GM18519 (cell line): ENCODE results near the gene ARHGEF7.

Source experiments
- ATAC-seq: cut with Tn5 transposase; IDR thresholded peaks from one replicate; pipeline ENCODE4 v1.9.1; 2021; ENCODE audit warnings: mild to moderate bottlenecking, moderate library complexity; ENCODE audit not compliant: unreplicated experiment, low FRiP score

The ARHGEF7 gene

DNA sequence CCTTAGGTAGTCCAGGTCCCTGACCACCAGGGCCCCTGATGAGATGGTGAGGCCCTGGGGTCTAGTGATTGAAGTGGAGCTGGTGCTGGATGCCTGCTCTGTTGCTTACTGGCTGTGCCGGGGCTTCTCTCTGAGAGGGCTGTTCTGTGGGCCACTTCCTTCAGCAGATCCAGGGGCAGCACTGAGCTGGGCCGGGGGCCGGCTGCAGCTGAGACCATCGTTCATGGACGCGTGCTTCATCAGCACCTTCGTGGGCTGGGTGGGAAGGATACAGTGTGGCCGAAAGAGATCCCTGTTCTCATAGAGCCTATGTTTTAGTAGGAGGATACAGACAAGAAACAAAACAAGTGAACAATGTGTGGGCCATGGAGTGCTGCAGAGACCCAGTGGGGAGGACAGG, 172.1 kb downstream of the ARHGEF7 start:
- ATAC-seq: no peak

DNA sequence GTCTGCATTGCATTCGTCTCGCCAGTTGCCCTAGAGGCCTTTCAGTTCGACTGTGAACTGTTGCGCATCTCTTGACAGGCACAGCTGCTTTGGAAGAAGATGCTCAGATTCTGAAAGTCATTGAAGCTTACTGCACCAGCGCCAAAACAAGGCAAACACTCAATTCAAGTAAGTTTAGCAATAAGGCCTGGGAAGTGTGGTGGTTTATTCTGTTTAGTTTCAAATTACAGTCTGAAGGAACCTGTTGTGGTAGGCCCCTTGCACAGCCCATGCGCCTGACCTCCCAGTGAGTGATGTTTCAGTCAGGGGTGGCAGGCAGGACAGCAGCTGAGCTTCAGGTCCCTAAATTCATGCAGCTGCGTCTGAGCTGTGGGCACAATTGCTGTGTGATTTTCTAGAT, 173.2 kb downstream of the ARHGEF7 start:
- ATAC-seq: no peak

DNA sequence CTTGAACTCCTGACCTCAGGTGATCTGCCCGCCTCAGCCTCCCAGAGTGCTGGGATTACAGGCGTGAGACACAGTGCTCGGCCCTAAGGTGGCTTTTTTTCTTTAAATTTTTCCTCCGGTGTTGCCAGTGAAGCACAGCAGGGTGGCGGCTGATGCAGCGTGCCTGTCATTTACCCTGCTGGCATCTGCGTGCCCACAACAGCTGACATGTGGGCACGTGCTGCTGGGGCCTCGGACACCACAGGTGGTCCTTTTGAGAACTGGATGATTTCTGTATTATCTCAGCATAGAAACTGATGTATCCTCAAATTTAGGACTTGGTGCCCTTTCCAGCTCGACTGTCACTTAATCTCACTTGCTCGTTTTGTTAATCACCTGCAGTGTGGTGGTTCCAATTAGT, 174.1 kb downstream of the ARHGEF7 start:
- no peak for ATAC-seq

DNA sequence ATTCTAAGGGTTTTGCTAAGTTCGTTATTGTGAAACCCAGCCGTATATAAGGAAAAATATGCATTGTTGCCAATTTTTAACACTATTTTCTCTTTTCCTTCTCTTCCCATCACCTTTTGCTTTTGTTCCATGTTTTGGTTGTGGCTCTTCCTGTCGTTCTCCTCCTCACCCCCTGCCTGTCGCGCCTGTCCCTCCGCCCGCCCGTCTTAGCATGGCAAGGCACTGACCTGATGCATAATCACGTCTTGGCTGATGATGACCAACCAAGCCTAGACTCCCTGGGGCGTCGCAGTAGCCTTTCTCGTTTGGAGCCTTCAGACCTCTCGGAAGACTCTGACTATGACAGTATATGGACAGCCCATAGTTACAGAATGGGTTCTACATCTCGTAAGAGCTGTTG, 176.8 kb downstream of the ARHGEF7 start:
- no peak for ATAC-seq

DNA sequence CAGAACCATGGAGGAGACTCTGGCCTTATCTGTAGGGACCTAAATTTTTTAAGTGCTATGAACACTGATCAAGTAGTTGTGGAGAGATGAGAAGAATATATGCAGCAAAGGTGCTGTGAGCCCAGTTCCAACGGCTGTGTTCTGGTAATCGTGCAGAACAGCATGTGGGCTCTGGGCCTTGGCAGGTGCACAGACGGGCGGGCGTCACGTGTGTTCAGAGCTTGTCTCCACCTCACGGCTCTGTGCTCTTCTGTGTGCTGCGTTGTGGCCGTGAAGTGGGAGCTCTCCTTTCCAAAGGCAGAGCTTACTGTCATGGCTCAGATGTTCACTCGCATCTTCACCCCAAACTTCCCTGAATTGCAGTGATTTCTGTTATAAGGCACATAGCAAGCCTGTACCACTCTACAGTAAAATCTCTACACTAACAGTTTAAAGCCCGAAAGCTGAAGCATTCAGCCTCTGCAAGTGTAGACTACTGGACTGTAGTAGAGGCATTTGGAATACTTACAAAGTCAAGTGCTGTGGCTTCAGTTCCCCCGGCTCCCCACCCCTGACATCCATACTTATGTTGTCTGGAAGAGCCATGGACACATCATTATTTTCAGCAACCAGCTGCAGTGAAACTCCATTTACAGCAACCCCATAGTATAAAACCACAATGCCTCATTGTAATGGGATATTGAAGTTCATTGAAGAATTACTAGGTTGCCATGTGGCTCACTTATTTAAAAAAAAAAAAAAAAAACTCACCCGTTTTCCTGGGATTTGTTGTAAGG, 177.8 kb downstream of the ARHGEF7 start:
- ATAC-seq: no peak

DNA sequence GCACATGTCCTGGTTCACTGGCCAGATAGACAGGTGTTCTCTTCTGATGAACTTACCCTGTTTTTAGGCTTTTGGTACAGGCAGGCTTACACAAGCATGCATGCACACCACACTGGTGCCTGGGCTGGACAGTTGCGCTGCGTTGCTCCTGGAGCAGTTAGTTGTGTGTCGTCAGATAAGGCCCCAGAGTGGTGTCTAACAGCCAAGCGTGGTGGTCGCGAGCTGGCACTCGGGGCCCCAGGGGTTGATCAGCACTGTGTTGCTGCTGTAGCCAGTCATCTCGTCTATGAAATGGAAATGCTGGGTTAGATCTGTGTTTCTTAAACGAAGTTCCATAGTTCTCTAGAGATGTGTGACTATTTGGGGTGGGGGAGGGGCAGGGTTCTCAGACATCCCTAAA, 180.8 kb downstream of the ARHGEF7 start:
- ATAC-seq: no peak

DNA sequence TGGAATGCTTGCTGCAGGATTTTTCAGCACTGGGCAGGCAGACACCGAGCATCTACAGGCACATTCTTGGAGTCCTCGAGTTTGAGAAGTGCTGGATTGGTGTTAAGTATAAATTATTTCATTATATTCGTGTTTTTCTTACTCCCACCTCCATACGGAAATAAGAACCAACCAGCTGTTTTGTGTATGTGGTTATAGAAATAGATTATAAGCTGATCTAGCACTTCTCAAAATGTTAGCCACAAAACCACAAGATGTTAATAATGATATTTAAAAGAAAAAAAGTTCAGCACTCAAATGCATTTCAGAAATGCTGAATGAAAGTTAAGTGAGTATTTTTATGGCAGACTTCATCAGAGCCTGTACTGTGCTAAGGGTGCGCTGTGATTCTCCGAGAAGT, 181.3 kb downstream of the ARHGEF7 start:
- ATAC-seq: no peak

DNA sequence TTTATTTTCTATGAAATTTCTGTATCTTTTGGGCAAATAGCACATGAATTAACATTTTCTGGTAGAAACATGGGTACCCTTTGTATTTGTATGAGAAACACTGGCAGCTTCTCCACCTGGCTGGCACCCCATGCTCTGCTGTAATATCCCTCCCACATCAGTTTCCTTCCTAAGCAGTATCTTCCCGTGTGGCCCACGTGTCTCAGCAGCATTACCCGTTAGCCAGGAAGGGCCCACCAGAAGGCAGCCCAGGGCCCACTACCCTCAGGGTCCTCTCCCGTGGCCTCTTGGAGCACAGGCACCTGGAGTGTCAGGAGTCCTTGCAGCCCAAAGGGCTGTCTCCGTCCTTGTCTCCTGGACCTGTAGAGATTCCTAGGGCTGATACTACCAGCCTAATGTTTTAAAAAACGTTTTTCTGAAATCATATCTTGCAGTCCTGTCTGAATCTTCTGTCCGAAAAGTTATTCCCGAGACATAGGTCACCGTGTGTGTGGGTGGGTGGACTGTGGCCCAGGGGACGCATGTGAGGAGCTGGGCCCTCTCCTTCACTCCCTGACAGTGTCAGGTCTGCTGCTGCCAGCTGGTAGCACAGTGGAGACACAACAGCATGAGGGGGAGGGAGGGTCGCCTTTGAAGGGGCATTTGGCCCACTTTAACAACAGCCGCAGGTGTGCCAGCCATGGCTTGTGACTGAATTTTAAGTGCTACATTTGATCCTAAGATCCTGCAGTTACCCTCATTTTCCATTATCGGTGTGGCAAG, 183.3 kb downstream of the ARHGEF7 start:
- ATAC-seq: no peak

DNA sequence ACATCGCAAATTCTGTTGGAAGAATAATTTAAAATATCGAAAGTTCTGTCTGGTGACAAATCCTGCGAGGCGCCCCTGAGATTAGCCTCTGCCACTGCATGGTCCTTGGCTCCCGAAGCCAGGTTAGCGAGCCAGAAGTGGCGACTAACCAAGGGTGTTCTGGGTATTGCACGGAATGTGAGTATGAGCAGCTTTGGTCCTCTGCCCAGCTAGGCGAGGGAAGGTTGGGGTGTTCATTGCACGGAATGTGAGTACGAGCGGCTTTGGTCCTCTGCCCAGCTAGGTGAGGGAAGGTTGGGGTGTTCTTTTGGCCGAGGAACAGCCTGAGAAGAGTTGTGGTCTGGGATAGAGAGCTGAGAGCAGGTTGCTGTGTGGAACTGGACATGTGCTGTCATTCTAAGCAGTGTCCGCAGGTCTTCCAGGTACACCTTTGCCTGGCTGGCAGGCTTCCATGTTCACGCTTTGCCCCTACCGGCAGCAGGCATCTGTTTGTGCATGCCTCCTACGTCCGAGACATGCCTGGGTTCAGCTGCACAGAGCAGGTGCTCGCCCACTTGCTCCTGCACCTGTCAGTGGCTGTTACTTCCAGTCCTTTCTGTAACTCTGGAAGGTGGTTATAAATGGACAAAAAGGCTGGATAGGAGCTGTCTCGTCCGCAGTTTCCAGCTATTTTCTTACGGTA, 187.1 kb downstream of the ARHGEF7 start:
- ATAC-seq: no peak

DNA sequence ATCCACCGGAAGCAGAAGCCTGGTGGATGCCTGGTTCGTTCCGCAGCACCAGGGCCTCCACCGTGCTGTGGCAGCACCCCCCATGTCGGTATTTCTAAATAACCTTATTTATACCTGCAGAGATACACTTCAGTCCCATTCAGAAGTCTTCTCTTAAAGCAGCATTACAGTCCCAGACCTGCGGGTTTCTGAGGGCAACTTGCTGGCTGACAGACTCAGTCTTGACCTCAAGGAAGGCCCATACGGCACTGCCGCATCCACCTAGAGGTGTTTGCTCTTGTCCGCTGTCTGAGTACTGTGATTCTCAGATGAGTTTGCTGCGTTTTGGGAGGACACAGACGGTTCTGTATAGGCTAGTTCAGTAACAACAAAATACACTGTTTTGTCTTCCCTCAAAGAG, 188.4 kb downstream of the ARHGEF7 start:
- peak; percentile 6 for ATAC-seq

DNA sequence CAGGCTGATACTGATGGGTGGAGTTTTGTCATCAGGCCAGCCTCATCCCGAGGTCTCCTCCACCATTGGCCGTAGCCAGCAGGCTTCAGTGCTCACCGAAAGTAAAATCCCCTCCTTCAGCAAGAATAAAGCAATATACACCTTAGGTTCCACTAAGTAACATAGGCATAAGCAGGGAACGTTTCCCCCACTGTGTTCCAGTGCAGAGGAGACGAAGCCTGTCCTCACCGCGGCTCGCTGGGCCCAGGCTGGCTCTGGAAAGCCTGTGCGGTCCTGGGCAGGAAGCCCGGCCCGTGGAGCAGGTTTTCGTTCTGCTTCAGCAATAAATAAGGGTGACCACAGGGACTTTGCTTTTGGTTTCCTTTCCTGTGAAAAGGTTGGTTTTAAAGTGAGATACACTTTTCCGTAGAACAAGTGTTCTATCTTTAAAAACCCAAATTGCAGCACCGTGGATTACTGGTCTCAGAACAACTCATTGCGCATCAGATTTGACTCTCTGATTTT, 189.0 kb downstream of the ARHGEF7 start:
- ATAC-seq: peak; percentile 81

DNA sequence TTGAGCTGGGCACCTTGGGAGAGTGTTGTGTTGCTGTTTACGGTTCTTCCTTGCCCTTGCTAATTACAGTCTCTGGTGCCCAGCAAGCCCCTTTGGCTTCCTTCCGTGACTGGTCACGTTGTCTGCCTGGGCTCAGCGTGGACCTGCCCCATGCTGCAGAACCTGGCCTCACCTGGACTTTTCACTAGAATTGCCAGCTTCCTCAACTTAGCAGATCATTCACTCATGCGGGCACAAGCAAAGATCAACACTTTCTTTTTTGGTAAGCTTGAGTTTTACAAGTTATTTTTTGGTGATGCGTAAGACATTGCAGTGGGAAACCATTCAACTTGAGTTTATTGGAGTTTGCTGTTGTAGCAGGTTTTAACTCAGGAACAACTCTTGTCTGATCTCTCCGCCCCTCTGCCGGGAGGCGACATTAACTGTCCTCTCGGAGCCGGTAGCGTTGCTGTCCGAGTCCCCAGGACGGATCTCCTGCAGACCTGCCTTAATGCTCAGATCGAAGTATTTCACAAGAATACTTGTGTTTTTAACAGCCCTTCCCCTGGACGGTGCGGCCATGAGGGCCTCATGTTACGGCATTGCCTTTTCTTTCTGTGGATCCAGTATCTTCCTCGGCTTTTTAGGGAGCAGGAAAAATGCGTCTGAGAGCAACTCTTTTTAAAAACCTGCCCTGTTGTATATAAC, 189.6 kb downstream of the ARHGEF7 start:
- ATAC-seq: no peak

DNA sequence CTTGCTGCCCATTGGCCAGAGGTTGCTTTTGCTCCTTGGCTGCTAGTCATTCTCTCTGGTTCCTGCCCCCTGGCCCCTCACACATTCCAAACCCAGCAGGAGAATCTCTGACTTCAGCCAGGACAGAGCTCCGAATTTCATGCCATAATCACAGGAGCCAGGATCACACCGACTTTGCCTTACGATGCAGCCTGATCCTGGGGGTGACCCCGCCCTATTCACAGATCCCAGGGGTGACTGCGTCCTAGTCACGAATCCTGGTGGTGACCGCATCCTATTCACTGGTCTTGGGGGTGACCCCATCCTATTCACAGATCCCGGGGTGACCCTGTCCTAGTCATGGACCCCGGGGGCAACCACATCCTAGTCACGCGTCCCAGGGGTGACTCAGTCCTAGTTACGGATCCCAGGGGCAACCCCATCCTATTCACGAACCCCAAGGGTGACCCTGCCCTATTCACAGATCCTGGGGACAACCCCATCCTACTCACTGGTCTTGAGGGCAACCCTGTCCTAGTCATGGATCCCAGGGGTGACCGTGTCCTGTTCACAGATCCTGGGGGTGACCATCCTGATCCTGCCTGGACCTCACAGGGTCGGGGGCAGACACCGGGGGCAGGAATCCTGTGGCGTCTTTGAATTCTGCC, 198.0 kb downstream of the ARHGEF7 start:
- ATAC-seq: no peak

DNA sequence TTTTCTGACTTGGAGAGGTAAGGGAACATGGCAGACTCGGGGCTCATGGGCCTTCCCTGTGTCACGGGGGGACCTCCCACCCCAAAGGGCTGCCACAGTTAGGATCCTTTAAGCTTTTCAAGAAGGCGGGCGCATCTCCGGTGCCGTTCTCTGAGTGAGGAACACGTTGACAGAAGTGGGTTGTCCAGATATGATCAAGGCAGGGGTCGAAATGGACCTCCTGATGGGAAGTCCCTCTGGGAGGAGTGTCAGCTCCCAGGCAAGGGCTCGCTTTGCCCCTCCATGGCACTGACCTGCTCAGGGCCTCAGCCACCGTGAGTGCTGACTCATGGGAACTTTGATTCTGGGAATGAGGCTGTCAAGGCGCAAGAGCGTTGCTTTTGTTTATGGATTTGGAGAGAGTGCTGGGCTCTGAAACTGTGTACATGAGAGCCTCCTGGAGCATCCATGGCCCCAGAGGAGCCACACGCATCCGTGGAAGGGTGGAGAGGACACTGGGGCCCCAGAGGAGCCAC, 198.9 kb downstream of the ARHGEF7 start:
- no peak for ATAC-seq

DNA sequence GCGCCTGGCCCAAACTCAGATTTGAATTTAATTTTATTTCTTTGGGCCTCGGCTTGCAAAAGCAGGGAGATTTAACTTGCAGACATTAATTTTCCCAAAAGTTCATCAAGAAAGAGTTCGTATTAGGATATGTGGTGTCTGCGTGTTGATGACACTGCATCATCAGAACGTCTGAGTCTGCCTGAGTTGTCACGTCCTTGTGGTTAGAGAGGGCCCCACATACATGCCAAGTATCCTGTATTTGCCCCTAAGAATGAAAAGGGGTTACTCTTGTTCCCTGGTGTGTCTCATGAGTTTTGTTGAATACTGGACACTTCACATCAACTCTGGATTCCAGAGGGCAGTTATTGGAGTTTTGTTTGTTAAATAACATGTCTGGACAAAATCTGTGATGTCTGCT, 199.7 kb downstream of the ARHGEF7 start:
- ATAC-seq: no peak

DNA sequence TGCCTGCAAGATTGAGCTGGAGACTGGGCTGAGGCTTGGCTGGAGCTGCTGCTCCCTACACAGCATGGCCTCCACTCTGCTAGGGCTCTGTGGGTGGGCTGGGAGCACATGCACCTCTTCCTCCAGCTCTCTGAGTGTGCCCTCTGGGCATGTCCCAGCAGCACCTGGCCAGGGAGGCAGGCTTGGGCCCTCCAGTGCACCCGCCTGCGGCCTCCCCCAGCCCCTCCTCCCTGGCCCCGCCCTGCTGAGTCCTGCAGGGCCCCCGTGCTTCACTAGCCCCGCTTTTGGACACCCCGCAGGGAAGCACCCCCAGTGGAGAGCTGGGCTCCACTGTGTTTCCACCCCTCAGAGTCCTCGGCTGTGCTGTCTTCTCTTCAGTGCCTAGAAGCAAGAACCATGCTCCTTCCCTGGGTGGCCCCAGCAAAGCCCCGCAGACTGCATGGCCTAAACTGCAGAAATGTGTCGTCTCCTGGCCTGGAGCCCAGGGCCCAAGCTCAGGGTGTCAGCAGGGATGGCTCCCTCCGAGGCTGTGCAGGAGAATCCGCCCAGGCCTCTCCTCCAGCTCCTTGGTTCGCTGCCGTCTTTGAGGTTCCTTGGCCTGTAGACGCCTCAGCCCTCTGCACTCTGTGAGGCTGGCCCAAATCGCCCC, 200.4 kb downstream of the ARHGEF7 start:
- no peak for ATAC-seq

DNA sequence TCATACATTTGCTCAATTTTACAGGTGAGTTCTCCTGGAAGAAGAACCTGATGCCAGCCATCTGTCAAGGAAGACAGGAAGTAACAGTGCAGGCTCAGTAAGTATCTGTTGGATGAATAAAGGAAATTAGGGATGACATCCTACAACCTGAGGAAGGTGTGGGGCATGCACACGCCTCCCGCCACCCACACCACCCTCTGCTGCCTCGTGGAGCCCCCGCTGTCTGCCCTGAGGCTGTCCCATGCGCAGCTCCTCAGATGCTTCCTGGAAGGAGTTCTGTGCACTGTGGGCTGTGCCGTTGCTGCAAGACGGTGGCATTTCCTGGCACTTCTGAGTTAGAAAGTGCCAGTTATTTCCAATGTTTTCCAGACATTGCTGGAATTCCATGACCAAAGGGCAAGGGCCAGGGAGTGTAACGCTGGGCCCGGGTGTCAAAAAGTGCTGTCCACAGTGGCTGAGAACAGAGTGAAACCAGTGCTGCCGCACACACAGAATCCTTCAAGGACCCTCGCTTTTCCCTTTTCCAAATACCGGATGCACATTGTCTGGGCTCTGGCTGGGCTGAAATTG, 201.1 kb downstream of the ARHGEF7 start:
- ATAC-seq: no peak

DNA sequence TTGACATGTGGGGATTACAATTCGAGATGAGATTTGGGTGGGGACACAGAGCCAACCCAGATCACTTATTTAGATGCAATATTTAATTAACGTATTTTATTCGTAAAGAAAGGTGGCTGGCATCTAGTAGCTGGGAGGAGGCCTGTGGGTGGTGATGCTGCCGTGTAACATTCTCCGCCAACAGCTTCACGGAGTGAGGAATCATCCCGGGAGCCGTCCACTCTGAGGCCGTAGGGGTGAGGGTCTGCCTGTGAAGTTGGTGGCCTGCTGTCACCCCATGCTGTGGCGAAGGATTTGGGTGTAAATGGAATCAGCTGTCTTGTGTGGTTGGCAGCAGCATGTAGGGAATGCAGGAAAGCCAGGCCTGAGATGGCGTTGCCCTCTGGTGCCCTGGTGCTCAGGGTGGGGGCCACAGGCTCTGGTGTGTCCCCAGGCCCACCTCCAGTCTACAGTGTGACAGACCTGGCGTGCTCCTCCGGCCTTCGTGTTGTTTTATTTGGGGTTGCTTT, 202.0 kb downstream of the ARHGEF7 start:
- no peak for ATAC-seq
